Measurements from ENCODE around the gene PPP1R3G.

The PPP1R3G gene

DNA sequence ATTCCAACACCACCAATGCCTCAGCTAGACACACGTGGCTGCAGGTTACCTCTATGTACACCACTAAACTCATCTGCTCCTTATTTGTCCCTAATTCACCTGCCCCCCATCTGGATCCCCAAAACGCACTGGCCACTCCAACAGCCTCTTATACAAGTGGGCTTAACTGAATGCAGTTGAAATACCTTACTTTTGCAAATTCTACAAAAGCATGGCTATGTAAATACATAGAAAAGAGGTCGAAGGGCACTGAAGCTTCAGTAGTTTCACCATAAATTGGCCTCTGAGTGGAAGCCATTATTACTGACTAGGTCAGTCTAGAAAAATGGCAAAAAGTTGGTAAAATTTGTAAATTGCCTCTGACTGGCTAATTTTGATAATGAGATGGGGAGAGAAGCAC, 11.1 kb upstream of the PPP1R3G start:
- no peak for DNase-seq

- no peak for DNase-seq
These were observed 8.2 kb upstream of the PPP1R3G start for GRCh38 chr6:5076931-5077330.

DNA sequence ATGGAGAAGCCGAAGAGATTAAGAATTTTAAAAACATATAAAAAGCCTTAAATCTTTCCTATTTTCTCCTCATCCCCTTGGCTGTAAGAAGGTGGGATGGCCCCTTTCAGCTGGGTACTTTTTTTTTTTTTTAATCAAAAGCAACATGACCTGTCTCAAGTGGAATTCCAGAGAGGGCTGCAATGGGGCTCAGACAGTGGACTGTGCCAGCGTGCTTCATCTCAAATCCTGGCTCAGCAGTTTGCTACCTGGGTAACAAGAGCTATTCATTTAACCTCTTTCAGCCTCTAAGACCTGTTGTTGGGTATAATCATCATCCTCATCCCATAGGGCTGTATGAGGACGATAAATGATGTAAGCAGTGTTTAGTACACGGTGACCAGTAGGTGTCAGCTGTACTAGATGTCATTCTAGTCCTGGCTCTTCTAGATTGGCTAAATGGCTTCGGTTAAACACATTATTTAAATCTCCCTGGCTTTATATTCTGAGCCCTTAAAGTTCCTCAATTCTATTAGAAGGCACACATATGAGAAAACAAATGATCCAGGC, 6.9 kb upstream of the PPP1R3G start:
- DNase-seq = no peak

DNA sequence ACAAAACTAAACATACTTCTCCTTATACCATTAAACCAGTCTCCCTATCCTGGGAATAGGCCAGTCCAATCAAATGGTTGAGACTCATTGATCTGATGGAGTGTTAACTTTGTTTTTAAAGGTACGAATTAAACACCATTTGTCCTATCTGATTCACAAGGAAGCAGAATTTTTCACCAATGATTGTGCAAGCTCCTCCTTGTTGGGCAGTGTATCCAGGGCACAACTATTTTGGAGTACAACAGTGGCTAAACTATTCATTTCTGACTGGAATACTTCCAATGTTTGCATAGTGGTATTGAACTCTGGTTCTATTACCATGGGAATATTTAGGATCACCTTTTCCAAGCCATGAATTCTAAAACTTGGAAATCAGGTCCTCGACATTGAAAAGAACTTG, 5.4 kb upstream of the PPP1R3G start:
- no peak for DNase-seq

DNA sequence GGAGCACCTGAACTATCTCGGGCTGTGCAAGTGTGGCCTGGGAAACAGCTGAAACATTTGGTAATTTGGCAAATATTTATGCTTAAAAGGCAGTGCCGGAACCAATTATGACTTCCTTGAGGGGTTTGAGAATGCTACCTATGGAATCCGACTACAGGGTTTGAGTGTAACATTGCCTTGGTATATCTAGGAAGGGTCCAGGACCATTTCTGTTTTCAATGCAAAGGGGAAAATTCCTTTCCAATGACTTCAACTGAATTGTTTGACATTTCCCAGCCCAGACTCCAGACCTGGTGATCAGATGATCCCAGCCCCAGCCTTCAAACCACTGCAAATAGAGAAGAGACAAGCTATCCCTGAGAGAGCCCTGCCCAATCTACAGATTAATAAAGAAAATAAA, 4.6 kb upstream of the PPP1R3G start:
- no peak for DNase-seq

GRCh38 chr6:5081182-5081581, 4.0 kb upstream of the PPP1R3G start:
- DNase-seq = no peak

- no peak for DNase-seq
These were observed 3.2 kb upstream of the PPP1R3G start for GRCh38 chr6:5081955-5082354.

- DNase-seq = no peak
These were observed 2.4 kb upstream of the PPP1R3G start for GRCh38 chr6:5082487-5083306.

- DNase-seq = no peak
These were observed 1.9 kb upstream of the PPP1R3G start for GRCh38 chr6:5083307-5083583.

DNA sequence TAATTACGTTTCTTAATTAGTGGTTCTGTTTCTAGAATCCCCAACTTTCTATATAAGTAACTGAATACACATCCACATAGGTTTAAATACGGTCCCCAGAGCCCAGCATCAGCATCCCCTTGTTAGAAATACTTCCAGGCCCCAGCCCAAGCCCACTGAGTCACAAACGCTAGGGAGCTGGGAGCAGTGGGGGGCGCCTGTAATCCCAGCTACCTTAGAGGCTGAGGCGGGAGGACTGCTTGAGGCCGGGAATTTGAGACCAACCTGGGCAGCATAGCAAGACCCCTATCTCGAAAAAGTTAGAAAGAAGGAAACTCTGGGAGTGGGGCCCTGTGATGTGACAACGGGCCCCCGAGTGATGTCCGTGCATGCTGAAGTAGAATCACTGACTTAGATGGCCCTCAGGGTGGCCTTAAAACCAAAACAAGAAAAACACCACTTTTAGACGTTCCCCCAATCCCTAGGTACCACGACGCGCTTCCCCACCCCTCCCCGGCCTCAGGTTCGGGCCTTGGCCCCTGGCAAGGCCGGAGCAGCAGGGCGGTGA, 1.3 kb upstream of the PPP1R3G start:
- no peak for DNase-seq

DNA sequence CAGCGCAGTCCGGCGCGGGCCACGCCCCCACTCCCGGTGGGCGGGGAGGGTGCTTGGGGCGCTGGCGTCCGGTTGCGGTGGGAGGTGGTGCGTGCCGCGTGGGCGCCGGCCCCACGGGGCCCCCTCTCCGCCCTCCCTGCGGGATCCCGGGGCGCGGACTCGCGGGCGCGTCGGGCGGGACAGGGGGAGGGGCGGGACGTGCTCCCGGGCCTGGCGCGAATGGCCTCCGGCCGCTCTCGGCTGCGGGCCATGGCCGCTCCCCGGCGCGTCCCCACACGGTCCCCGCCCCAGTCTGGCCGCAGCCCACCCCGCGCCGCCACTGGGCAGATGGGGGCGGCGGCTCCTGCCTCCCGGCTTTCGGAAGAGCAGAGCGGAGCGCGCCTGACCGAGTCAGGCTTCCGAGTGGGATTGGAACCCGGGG, 771 bp upstream of the PPP1R3G start:
- no peak for DNase-seq

DNA sequence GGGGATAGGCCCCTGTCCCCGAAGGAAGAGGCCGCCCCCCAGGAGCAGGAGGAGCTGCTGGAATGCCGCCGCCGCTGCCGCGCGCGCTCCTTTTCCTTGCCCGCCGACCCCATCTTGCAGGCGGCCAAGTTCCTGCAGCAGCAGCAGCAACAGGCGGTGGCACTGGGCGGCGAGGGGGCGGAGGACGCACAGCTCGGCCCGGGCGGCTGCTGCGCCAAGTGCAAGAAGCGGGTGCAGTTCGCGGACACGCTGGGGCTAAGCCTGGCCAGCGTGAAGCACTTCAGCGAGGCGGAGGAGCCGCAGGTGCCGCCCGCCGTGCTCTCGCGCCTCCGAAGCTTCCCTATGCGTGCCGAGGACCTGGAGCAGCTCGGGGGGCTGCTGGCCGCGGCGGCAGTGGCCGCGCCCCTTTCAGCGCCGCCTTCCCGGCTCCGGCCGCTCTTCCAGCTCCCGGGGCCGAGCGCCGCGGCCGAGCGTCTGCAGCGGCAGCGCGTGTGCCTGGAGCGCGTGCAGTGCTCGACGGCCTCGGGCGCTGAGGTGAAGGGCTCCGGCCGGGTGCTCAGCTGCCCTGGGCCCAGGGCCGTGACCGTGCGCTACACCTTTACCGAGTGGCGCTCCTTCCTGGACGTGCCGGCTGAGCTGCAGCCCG, 630 bp downstream of the PPP1R3G start:
- DNase-seq = peak; percentile 10

DNA sequence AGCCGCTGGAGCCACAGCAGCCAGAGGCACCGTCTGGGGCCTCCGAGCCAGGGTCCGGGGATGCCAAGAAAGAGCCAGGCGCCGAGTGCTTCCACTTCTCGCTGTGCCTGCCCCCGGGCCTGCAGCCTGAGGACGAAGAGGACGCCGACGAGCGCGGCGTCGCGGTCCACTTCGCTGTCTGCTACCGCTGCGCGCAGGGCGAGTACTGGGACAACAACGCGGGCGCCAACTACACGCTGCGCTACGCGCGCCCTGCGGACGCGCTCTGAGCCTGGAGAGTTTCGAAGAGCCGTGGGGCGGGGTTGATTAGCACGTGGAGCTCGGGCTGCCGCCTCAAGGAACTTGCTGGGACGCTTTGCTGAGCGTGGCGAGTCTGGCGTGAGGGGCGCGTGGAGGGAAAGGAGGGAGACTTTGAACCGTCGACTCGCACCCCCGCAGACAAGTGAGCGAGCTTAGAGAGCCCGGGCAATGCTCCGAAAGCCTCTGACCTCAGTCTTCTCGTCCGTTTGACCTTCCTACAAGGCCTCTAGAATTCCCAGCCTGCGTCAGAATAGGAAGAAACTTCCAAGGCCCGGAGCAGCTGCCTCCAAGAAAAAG, 1.3 kb downstream of the PPP1R3G start:
- no peak for DNase-seq

DNA sequence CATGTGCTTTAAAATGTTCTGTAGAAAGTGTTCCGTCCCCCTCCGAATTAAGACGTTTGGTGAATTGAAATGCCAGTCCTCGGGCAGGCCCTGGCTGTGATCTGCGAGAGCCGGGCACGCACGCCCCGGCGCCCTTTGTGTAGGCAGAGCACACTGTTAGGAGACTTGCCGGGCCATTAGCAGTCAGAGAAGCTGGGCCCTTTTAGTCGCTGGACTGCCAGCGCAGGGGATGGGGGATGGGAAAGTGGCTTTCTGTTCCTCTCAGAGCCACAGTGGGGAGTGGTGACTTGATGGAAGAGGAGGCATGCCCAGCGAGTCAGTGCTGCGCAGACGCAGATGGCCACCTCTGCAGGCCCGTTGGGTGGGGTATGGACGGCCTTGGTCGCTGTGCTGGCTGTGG, 2.2 kb downstream of the PPP1R3G start:
- DNase-seq = no peak

DNA sequence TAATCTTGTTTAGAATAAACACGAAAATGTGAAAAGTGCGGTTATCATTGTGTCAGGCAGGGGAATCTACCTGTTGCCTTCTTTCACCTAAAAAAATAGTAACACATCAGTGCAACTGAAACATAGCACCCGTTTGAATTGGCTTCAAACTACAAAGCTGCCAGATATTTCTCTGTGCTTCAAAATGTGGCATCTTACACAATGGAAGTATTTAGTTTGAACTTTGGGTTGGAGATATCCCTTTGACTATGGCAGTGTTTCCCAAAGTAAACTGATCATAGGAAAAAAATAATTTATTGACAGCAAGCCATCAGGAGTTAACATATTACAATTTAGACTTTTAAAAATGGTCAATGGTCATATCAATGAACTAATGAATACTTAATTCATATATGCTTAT, 3.6 kb downstream of the PPP1R3G start:
- no peak for DNase-seq

DNA sequence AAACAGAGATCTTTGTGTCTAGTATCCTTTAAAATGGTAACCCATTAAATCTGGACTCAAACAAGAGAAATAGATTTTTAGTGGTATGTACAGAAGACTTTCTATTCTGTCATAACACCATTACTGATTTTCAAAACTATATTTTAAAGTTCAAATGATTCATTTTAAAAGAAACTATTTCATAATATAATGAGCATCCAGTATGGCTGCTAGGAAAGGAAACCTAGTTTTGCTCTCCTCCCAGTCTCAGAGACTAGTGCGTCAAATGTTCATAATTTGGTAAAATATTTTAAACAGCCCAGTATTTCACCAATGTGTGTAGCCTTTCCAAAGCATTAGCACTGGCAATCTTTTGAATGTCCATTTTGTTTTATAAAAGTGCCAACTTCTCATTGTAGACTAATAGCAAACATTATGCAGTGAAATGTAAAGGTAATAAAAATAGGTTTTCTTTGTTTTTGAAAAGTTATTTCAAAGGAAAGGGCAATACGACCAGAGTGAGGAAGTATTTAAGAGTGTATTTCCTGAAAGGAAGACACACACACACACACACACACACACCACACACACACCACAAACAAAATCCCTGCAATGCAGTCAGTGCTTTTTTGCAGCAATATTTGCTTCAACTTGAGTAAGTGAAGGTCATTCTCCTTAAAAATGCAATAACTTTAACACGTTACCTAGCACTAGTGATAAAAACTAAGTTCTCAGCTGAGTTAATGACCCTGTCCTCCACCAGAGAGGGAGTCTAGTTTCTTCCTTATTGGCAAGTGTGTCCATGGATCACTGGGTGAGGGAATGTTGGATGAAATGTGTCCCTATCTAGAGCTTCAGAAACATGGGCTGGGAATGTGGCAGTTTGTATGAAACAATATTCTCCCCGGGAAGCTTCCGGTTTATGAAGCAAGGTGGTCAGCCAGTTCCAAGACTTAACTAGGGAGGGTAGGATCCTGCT, 4.6 kb downstream of the PPP1R3G start:
- DNase-seq = no peak

DNA sequence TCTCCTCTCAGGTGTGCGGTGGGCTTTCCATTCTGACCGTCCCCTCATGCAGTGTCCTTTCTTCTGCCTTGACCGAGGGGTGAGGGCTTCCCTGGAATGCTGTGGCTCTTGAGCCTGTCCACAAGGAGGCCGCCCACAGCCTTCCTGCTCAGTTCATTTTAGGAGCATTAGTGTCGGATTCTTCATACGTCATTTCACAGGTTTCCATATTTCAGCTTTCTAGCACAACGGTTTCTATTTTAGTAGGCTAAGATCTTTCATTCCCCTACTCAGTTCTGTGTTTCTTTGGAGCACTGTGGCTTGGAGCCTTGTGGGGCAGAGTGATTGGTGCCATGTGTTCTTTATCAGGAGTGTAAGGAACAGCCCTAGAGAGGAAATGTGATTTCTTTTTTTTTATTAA, 5.5 kb downstream of the PPP1R3G start:
- DNase-seq = peak; percentile 24

- no peak for DNase-seq
These were observed 6.3 kb downstream of the PPP1R3G start for GRCh38 chr6:5091210-5092069.

- DNase-seq = no peak
These were observed 8.3 kb downstream of the PPP1R3G start for GRCh38 chr6:5093231-5094015.

GRCh38 chr6:5094327-5094726, 9.2 kb downstream of the PPP1R3G start:
- no peak for DNase-seq

DNA sequence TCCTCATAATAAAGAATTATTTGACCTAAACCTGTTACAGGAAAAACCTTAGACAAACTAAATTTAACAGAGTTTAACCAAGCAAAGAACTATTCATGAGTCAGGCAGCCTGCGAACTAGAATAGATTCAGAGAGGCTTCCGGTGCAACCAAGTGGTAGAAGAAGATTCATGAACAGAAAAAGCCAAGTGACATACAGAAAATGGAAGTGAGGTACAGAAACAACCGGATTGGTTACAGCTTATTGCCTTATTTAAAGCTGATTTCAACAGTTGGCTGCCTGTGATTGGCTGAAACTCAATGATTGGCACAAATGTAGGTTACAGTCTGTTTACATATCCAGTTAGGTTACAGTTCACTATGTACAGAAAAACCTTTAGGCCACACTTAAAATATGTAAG, 10.1 kb downstream of the PPP1R3G start:
- no peak for DNase-seq
